ENCODE measurements around the gene C3orf22.

C3orf22 gene

GRCh38 chr3:126507886-126508285 is 50.8 kb downstream of the C3orf22 start:
- Histone ChIP-seq H3K9ac (no peak overlapping the region), H2AFZ (no peak overlapping the region), H3K36me3 (ENCODE audit: control insufficient read depth, insufficient read depth, low read length) (no peaks in the 10 kb centered on the region), H3K4me2 (ENCODE audit: low read length) (no peak overlapping the region), H3K4me1 (no peaks in the 10 kb centered on the region), H3K79me2 (no peaks in the 10 kb centered on the region), H3K27me3 (ENCODE audit: control insufficient read depth, insufficient read depth, low read length) (no peaks in the 10 kb centered on the region), H3K4me3 (ENCODE audit: low read depth, low read length) (no peak overlapping the region), H3K27ac (no peak overlapping the region), H3K9me3 (ENCODE audit: control insufficient read depth, low read length) (no peaks in the 10 kb centered on the region)
- TF ChIP-seq CTCF (IDR thresholded peaks at IDR 0.05), result no peak

DNA sequence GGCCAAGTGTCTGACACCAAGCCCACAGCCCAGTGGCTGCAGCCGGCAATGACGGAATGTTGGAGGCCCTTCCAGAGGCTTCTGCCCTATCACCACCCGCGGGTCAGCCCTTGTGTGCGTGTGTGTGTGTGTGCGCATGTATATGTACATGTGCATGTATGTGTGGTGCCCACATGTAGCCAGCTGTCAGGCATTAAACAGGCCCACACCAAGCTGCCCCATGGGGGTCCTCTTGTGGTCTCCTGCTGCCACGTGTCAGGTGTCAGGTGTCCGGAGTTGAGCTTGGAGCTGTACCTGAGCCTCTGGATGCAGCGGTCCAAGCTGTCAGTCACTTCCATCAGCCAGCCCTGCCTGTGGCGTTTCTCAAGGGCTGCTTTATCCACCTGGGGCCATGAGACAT is 55.0 kb downstream of the C3orf22 start:
- no peaks in the 10 kb centered on the region for H3K9me3 ChIP-seq (ENCODE audit: control insufficient read depth, low read length)
- no peak overlapping the region for H3K27ac ChIP-seq
- no peak overlapping the region for H3K4me2 ChIP-seq (ENCODE audit: low read length)
- no peak overlapping the region for H3K4me3 ChIP-seq (ENCODE audit: low read depth, low read length)
- H3K27me3 ChIP-seq (ENCODE audit: control insufficient read depth, insufficient read depth, low read length), result no peaks in the 10 kb centered on the region
- H3K79me2 ChIP-seq, result no peaks in the 10 kb centered on the region
- H3K36me3 ChIP-seq (ENCODE audit: control insufficient read depth, insufficient read depth, low read length), result no peaks in the 10 kb centered on the region
- H3K4me1 ChIP-seq, result no peaks in the 10 kb centered on the region
- TF ChIP-seq CTCF (IDR thresholded peaks at IDR 0.05), result no peak
- H2AFZ ChIP-seq, result no peak overlapping the region
- no peak overlapping the region for H3K9ac ChIP-seq

GRCh38 chr3:126502656-126503055 is 56.1 kb downstream of the C3orf22 start:
- Histone ChIP-seq H3K79me2 (no peaks in the 10 kb centered on the region), H3K4me3 (ENCODE audit: low read depth, low read length) (no peak overlapping the region), H3K27me3 (ENCODE audit: control insufficient read depth, insufficient read depth, low read length) (no peaks in the 10 kb centered on the region), H3K4me2 (ENCODE audit: low read length) (no peak overlapping the region), H3K27ac (no peak overlapping the region), H3K9me3 (ENCODE audit: control insufficient read depth, low read length) (no peaks in the 10 kb centered on the region), H3K36me3 (ENCODE audit: control insufficient read depth, insufficient read depth, low read length) (no peaks in the 10 kb centered on the region), H3K4me1 (no peaks in the 10 kb centered on the region), H2AFZ (no peak overlapping the region), H3K9ac (no peak overlapping the region)
- TF ChIP-seq CTCF (IDR thresholded peaks at IDR 0.05), result no peak

GRCh38 chr3:126501736-126502135 is 57.0 kb downstream of the C3orf22 start:
- no peaks in the 10 kb centered on the region for H3K9me3 ChIP-seq (ENCODE audit: control insufficient read depth, low read length)
- no peaks in the 10 kb centered on the region for H3K4me1 ChIP-seq
- H3K27me3 ChIP-seq (ENCODE audit: control insufficient read depth, insufficient read depth, low read length), result no peaks in the 10 kb centered on the region
- no peak for TF ChIP-seq CTCF (IDR thresholded peaks at IDR 0.05)
- H2AFZ ChIP-seq, result no peak overlapping the region
- H3K4me2 ChIP-seq (ENCODE audit: low read length), result no peak overlapping the region
- H3K27ac ChIP-seq, result no peak overlapping the region
- H3K36me3 ChIP-seq (ENCODE audit: control insufficient read depth, insufficient read depth, low read length), result no peaks in the 10 kb centered on the region
- no peaks in the 10 kb centered on the region for H3K79me2 ChIP-seq
- no peak overlapping the region for H3K9ac ChIP-seq
- H3K4me3 ChIP-seq (ENCODE audit: low read depth, low read length), result no peak overlapping the region

DNA sequence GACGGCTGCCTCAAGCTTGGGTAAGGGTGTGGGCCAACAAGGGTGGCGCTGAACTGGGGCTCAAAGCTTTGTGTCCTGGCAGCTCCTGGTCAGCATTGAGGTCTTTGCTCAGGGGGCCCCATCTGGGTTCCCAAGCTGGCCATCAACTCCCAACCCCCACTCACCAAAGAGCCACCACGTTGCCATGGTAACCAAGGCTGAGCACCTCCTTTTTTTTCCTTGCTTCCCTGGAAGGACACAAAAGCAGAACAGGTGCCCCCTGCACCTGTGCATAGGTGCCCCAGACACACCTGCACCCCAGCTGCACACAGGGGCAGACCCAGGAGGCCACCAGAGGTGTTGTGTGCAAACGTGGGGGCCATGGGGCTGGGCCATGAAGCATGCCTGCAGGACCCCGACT is 57.7 kb downstream of the C3orf22 start:
- Histone ChIP-seq H3K9ac (no peak overlapping the region), H3K4me2 (ENCODE audit: low read length) (no peak overlapping the region), H3K36me3 (ENCODE audit: control insufficient read depth, insufficient read depth, low read length) (no peaks in the 10 kb centered on the region), H3K27me3 (ENCODE audit: control insufficient read depth, insufficient read depth, low read length) (no peaks in the 10 kb centered on the region), H3K27ac (no peak overlapping the region), H3K4me3 (ENCODE audit: low read depth, low read length) (no peak overlapping the region), H3K4me1 (no peaks in the 10 kb centered on the region), H3K79me2 (no peaks in the 10 kb centered on the region), H3K9me3 (ENCODE audit: control insufficient read depth, low read length) (no peaks in the 10 kb centered on the region), H2AFZ (no peak overlapping the region)
- no peak for TF ChIP-seq CTCF (IDR thresholded peaks at IDR 0.05)
